A549 (cell line): Measurements from ENCODE around the gene PPAT.

Experiments
- CEBPB ChIP-seq, 2 experiments: fragments of >200 bp in 1 of 2; sonication (Bioruptor Twin) in 1 of 2; formaldehyde crosslinking in 1 of 2; IDR thresholded peaks; 2 replicates each; pipeline ENCODE4 v1.6.1; 2012 to 2016
- CTCF ChIP-seq: fragments of >200 bp; sonication (Bioruptor Twin); formaldehyde crosslinking; IDR thresholded peaks from 3 replicates; pipeline ENCODE4 v1.5.1; 2016
- E2F6 ChIP-seq: IDR thresholded peaks from 2 replicates; pipeline ENCODE4 v1.6.1; 2012; ENCODE audit warnings: low read depth, borderline replicate concordance
- EP300 ChIP-seq, 2 experiments: fragments of >200 bp; sonication (Bioruptor Twin); formaldehyde crosslinking; IDR thresholded peaks; 2 replicates in 1 of 2; 3 replicates in 1 of 2; pipeline ENCODE4 v1.6.1; 2016 to 2017
- ESRRA ChIP-seq: fragments of 150-350 bp; IDR thresholded peaks from 2 replicates; pipeline ENCODE4 v1.6.1; 2014; ENCODE audit warnings: mild to moderate bottlenecking, low read length, borderline replicate concordance
- HMGXB4 ChIP-seq: fragments of 250-450 bp; sonication (Bioruptor Pico); IDR thresholded peaks from 2 replicates; pipeline ENCODE4 v1.5.0; 2021; ENCODE audit warnings: mild to moderate bottlenecking, moderate library complexity, borderline replicate concordance
- JUN ChIP-seq, 2 experiments: fragments of >200 bp; sonication (Bioruptor Twin); formaldehyde crosslinking; IDR thresholded peaks; 2 replicates in 1 of 2; 3 replicates in 1 of 2; pipeline ENCODE4 v1.6.1; 2016 to 2017
- JUNB ChIP-seq: fragments of >200 bp; sonication (Bioruptor Twin); formaldehyde crosslinking; IDR thresholded peaks from 2 replicates; pipeline ENCODE4 v1.6.1; 2016
- KDM1A ChIP-seq: fragments of 200-600 bp; sonication (generic); IDR thresholded peaks from 2 replicates; pipeline ENCODE4 v1.6.1; 2016; ENCODE audit warnings: low read depth, mild to moderate bottlenecking
- MAZ ChIP-seq: fragments of 150-350 bp; IDR thresholded peaks from 2 replicates; pipeline ENCODE4 v1.6.1; 2014; ENCODE audit warnings: antibody characterized with exemption, low read depth, low read length, borderline replicate concordance
- MYC ChIP-seq: IDR thresholded peaks from 2 replicates; pipeline ENCODE4 v1.6.1; 2012; ENCODE audit warnings: mild to moderate bottlenecking, inconsistent platforms, low read length, improper control_type of control experiment, borderline replicate concordance
- RAD21 ChIP-seq, 2 experiments: fragments of >200 bp in 1 of 2; sonication (Bioruptor Twin) in 1 of 2; formaldehyde crosslinking in 1 of 2; IDR thresholded peaks in 1 of 2; conservative IDR thresholded peaks in 1 of 2; 2 replicates in 1 of 2; 3 replicates in 1 of 2; pipeline ENCODE4 v1.6.1; 2012 to 2018; ENCODE audit warnings: inconsistent platforms in 1 of 2
- RFX5 ChIP-seq: fragments of 450-650 bp; IDR thresholded peaks from 2 replicates; pipeline ENCODE4 v1.7.1; 2014; ENCODE audit warnings: antibody characterized with exemption, mild to moderate bottlenecking, moderate library complexity
- USF2 ChIP-seq: fragments of 450-650 bp; IDR thresholded peaks from 2 replicates; pipeline ENCODE4 v1.6.1; 2014; ENCODE audit warnings: antibody characterized with exemption

GRCh38 chr4:56345458-56345857 is 90.0 kb downstream of the PPAT start:
- no peak for TF ChIP-seq E2F6
- no peak for TF ChIP-seq EP300 (IDR thresholded peaks at IDR 0.05)
- TF ChIP-seq CTCF: no peak
- TF ChIP-seq CEBPB (IDR thresholded peaks at IDR 0.05): no peak
- no peak for TF ChIP-seq KDM1A
- no peak for TF ChIP-seq JUN (IDR thresholded peaks at IDR 0.05)
- no peak for TF ChIP-seq USF2
- TF ChIP-seq HMGXB4: no peak
- TF ChIP-seq RAD21 (conservative IDR thresholded peaks at IDR 0.05 in 1 of 2, IDR thresholded peaks at IDR 0.05 in 1 of 2): no peak
- TF ChIP-seq ESRRA: no peak
- TF ChIP-seq MYC: no peak
- TF ChIP-seq MAZ: no peak
- TF ChIP-seq RFX5: no peak
- no peak for TF ChIP-seq JUNB
